ENCODE results near the gene DHX35. TPM values are rescaled to one million over a fixed set of nuclear protein-coding genes. Genes with fewer than 3 reads are reported as not detected.
A peak's percentile ranks its signal among the peaks of the same experiment; 100 is the strongest.

Gene DHX35
- total and polyA plus RNA-seq, 2 of the 13 experiments (the other 11 are each of a cell fraction or from before 2014, with no cell fraction given): 25.8 to 28.7 TPM

GRCh38 chr20:38995536-38996044 is 33.4 kb downstream of the DHX35 start (continued):
- TF ChIP-seq ZNF446 (CRISPR knock-in tag; IDR thresholded peaks at IDR 0.05): no peak
- TF ChIP-seq PHF8 (CRISPR knock-in tag; IDR thresholded peaks at IDR 0.05): no peak
- TF ChIP-seq ZNF570 (CRISPR knock-in tag; IDR thresholded peaks at IDR 0.05; ENCODE audit: borderline replicate concordance): peak; percentile 97; the same call in 1 of the 2 replicates
- TF ChIP-seq ARID4A (CRISPR knock-in tag; IDR thresholded peaks at IDR 0.05; ENCODE audit: borderline replicate concordance): peak; percentile 15; the same call in 1 of the 2 replicates
- 0 out of 2 replicates have a peak, but pooled peaks have one; percentile 45 for TF ChIP-seq MXD3 (CRISPR knock-in tag; IDR thresholded peaks at IDR 0.05)
- TF ChIP-seq TFAP4 (IDR thresholded peaks at IDR 0.05; ENCODE audit: borderline replicate concordance, low read depth): peak; percentile 89
- peak; percentile 51; the same call in 1 of the 2 replicates for TF ChIP-seq FOXJ3 (CRISPR knock-in tag; IDR thresholded peaks at IDR 0.05; ENCODE audit: borderline replicate concordance)
- TF ChIP-seq ARID5B (CRISPR knock-in tag; IDR thresholded peaks at IDR 0.05): peak; percentile 72
- TF ChIP-seq NFATC3 (CRISPR knock-in tag; IDR thresholded peaks at IDR 0.05): no peak
- peak; percentile 33; the same call in 1 of the 2 replicates for TF ChIP-seq ZNF574 (CRISPR knock-in tag; IDR thresholded peaks at IDR 0.05)
- peak; percentile 16; the same call in 1 of the 2 replicates for TF ChIP-seq SOX5 (CRISPR knock-in tag; IDR thresholded peaks at IDR 0.05; ENCODE audit: borderline replicate concordance)
- TF ChIP-seq ZNF143 (CRISPR knock-in tag; IDR thresholded peaks at IDR 0.05): no peak

Measured in HepG2 (cell line).